ENCODE data around the gene ASB6. TPM values are rescaled to one million over a fixed set of nuclear protein-coding genes. Genes with fewer than 3 reads are reported as not detected.

Gene ASB6
- total and polyA plus RNA-seq, 2 of the 13 experiments (the other 11 are each of a cell fraction or from before 2014, with no cell fraction given): 8.2 to 8.4 TPM

GRCh38 chr9:129627556-129628440 is 14.2 kb downstream of the ASB6 start:
- ChIA-PET POLR2A (interaction anchor here (1.0 to 4.0 kb wide), 4 partner anchors 9 to 488 kb away, joined by 3 to 50 read pairs (median 4); no protein-coding TSS in a partner anchor), CTCF (ENCODE audit: low intra/inter-chr PET ratio, low total read pairs) (no interaction called here)
- in situ Hi-C loops (cut with HindIII; ENCODE audit: extremely low pct_ligation_motif_present, low pct_unique_long_range_greater_than_20kb) (no loop called here), intact Hi-C loops (cut with micrococcal nuclease; ENCODE audit: unreplicated experiment) (loop anchor here (10.0 kb wide), 1 partner anchor 453 kb away; the partner anchor contains the start of gene IER5L)
- WGBS (ENCODE audit: low lambda C conversion rate): 60% methylated on average over 9 of the region's 12 CpGs
- Histone ChIP-seq H4K20me1 (ENCODE audit: insufficient read depth, low read length) (peaks cover 59% of the 10 kb centered on the region), H2AFZ (ENCODE audit: low read length) (no peak overlapping the region), H3K4me3 (replicated peaks in 1 of 3; ENCODE audit: insufficient read depth in 1 of 3, low read depth in 2 of 3, low read length in 3 of 3) (peak overlapping the region; percentile 69 to 89 (median 85)), H3K27ac (ENCODE audit: extremely low read length, insufficient read depth, low read length) (peak overlapping the region; percentile 95), H3K4me1 (ENCODE audit: insufficient read depth, low read length) (peaks cover 64% of the 10 kb centered on the region), H3K79me2 (ENCODE audit: insufficient read depth, low read length) (peaks cover 67% of the 10 kb centered on the region), H3K36me3 (replicated peaks in 1 of 2; ENCODE audit: control insufficient read depth in 1 of 2, insufficient read depth in 2 of 2, low read length in 2 of 2) (peaks cover 12 to 42% of the 10 kb centered on the region in 2 experiments), H3K4me2 (ENCODE audit: low read depth, low read length) (peak overlapping the region; percentile 98), H3K9ac (ENCODE audit: insufficient read depth, low read depth, low read length) (peak overlapping the region; percentile 92), H3K9me3 (ENCODE audit: low read length) (no peaks in the 10 kb centered on the region), H3K27me3 (ENCODE audit: control insufficient read depth in 1 of 2, insufficient read depth in 2 of 2, low read length in 2 of 2) (no peaks in the 10 kb centered on the region)
- FAIRE-seq (no peak), DNase-seq (ENCODE audit: low spot score) (no peak), ATAC-seq (no peak)
- no TSS peak for BruUV-seq (replicated peaks)
- 0 out of 2 replicates have a peak, but pooled peaks have one; percentile 63 for TF ChIP-seq ARID2 (CRISPR knock-in tag; IDR thresholded peaks at IDR 0.05; ENCODE audit: borderline replicate concordance)
- TF ChIP-seq HNF1B (CRISPR knock-in tag; IDR thresholded peaks at IDR 0.05): 0 out of 2 replicates have a peak, but pooled peaks have one; percentile 24
- no peak for TF ChIP-seq HOXA3 (CRISPR knock-in tag; IDR thresholded peaks at IDR 0.05)
